H9 (cell line): ENCODE data around the gene MORC4. TPM values are rescaled to one million over a fixed set of nuclear protein-coding genes. Genes with fewer than 3 reads are reported as not detected.

Experiments used
- DNase-seq: peaks from one replicate; pipeline ENCODE4 v3.0.0-alpha.2; 2017
- H2AFZ ChIP-seq: one replicate; pipeline ENCODE4 v1.6.1; 2013; ENCODE audit warnings: mild to moderate bottlenecking, low read length, control low read depth, moderate library complexity
- H2AK5ac ChIP-seq: 2 replicates; pipeline ENCODE4 v1.6.1; 2013; ENCODE audit warnings: low read length, control low read depth, mixed read lengths; ENCODE audit not compliant: insufficient read length
- H2BK120ac ChIP-seq: one replicate; pipeline ENCODE4 v1.6.1; 2013; ENCODE audit warnings: low read depth, mild to moderate bottlenecking, low read length, control low read depth, inconsistent platforms; ENCODE audit not compliant: poor library complexity, severe bottlenecking
- H2BK12ac ChIP-seq: 2 replicates; pipeline ENCODE4 v1.6.1; 2013; ENCODE audit warnings: low read length, control low read depth, mixed read lengths, low read depth; ENCODE audit not compliant: insufficient read length
- H2BK15ac ChIP-seq: 2 replicates; pipeline ENCODE4 v1.6.1; 2013; ENCODE audit warnings: low read depth, low read length, control low read depth
- H2BK20ac ChIP-seq: one replicate; pipeline ENCODE4 v1.6.1; 2013; ENCODE audit warnings: low read depth, mild to moderate bottlenecking, low read length, control low read depth, inconsistent platforms; ENCODE audit not compliant: poor library complexity, severe bottlenecking
- H2BK5ac ChIP-seq: 2 replicates; pipeline ENCODE4 v1.6.1; 2013; ENCODE audit warnings: low read length, control low read depth, mixed read lengths; ENCODE audit not compliant: insufficient read length
- H3K14ac ChIP-seq: 2 replicates; pipeline ENCODE4 v1.6.1; 2013; ENCODE audit warnings: low read length, control low read depth; ENCODE audit not compliant: insufficient read depth
- H3K18ac ChIP-seq: 2 replicates; pipeline ENCODE4 v1.6.1; 2013; ENCODE audit warnings: low read depth, mild to moderate bottlenecking, mixed read lengths, low read length, control low read depth; ENCODE audit not compliant: insufficient read length
- H3K23ac ChIP-seq: 2 replicates; pipeline ENCODE4 v1.6.1; 2013; ENCODE audit warnings: low read length, control low read depth, mixed read lengths, low read depth; ENCODE audit not compliant: insufficient read length
- H3K23me2 ChIP-seq: 2 replicates; pipeline ENCODE4 v1.6.1; 2013; ENCODE audit warnings: low read depth, mild to moderate bottlenecking, mixed read lengths, low read length, control low read depth; ENCODE audit not compliant: insufficient read length, poor library complexity, severe bottlenecking
- H3K27ac ChIP-seq: 2 replicates; pipeline ENCODE4 v1.5.1; 2013; ENCODE audit warnings: low read length, control low read depth, mixed read lengths, low read depth; ENCODE audit not compliant: insufficient read length
- H3K27me3 ChIP-seq: 2 replicates; pipeline ENCODE4 v1.6.1; 2013; ENCODE audit warnings: low read length, control low read depth, inconsistent platforms; ENCODE audit not compliant: insufficient read depth
- H3K4ac ChIP-seq: 2 replicates; pipeline ENCODE4 v1.6.1; 2013; ENCODE audit warnings: low read depth, mild to moderate bottlenecking, control low read depth, inconsistent platforms, low read length, moderate library complexity
- H3K4me1 ChIP-seq: 2 replicates; pipeline ENCODE4 v1.6.1; 2013; ENCODE audit warnings: low read length, control low read depth, inconsistent platforms; ENCODE audit not compliant: insufficient read depth
- H3K4me2 ChIP-seq: 2 replicates; pipeline ENCODE4 v1.6.1; 2013; ENCODE audit warnings: low read length, control low read depth, mixed read lengths; ENCODE audit not compliant: insufficient read length, insufficient read depth
- H3K56ac ChIP-seq: 2 replicates; pipeline ENCODE4 v1.6.1; 2013; ENCODE audit warnings: low read depth, mild to moderate bottlenecking, mixed read lengths, low read length, control low read depth; ENCODE audit not compliant: insufficient read length
- H3K79me1 ChIP-seq: 2 replicates; pipeline ENCODE4 v1.6.1; 2013; ENCODE audit warnings: low read depth, mild to moderate bottlenecking, moderate library complexity, low read length, control low read depth, inconsistent platforms; ENCODE audit not compliant: insufficient read depth, poor library complexity, severe bottlenecking
- H3K79me2 ChIP-seq: 2 replicates; pipeline ENCODE4 v1.6.1; 2013; ENCODE audit warnings: low read length, control low read depth, inconsistent platforms; ENCODE audit not compliant: insufficient read depth
- H3K9ac ChIP-seq: 2 replicates; pipeline ENCODE4 v1.6.1; 2013; ENCODE audit warnings: low read length, control low read depth, mixed read lengths; ENCODE audit not compliant: insufficient read length; ENCODE audit errors: extremely low read depth
- H3K9me3 ChIP-seq: one replicate; pipeline ENCODE4 v1.6.1; 2013; ENCODE audit warnings: low read depth, low read length, inconsistent platforms; ENCODE audit not compliant: control insufficient read depth
- H3T11ph ChIP-seq: one replicate; pipeline ENCODE4 v1.6.1; 2013; ENCODE audit warnings: mild to moderate bottlenecking, low read length, control low read depth, inconsistent platforms
- H4K20me1 ChIP-seq: one replicate; pipeline ENCODE4 v1.6.1; 2013; ENCODE audit not compliant: control insufficient read depth, insufficient read length, insufficient read depth
- H4K5ac ChIP-seq: 2 replicates; pipeline ENCODE4 v1.6.1; 2013; ENCODE audit warnings: low read depth, mild to moderate bottlenecking, mixed read lengths, low read length, control low read depth; ENCODE audit not compliant: insufficient read length
- H4K8ac ChIP-seq: replicated peaks from 2 replicates; pipeline ENCODE4 v1.6.1; 2013; ENCODE audit warnings: low read length, control low read depth, mixed read lengths, low read depth; ENCODE audit not compliant: insufficient read length
- H4K91ac ChIP-seq: 2 replicates; pipeline ENCODE4 v1.6.1; 2013; ENCODE audit warnings: low read depth, mild to moderate bottlenecking, moderate library complexity, mixed read lengths, low read length, control low read depth; ENCODE audit not compliant: insufficient read length
- H3K27ac Mint-ChIP-seq, 3 experiments: 2 replicates in 2 of 3; 3 replicates in 1 of 3; pipeline ENCODE4 v1.8.0; 2020 to 2021; ENCODE audit warnings: mixed read lengths in 3 of 3, mild to moderate bottlenecking in 1 of 3, moderate library complexity in 1 of 3
- H3K27me3 Mint-ChIP-seq: 2 replicates; pipeline ENCODE4 v1.8.0; 2021; ENCODE audit warnings: low read depth, mild to moderate bottlenecking, moderate library complexity, mixed read lengths
- H3K36me3 Mint-ChIP-seq, 3 experiments: 2 replicates in 2 of 3; 3 replicates in 1 of 3; pipeline ENCODE4 v1.8.0; 2020 to 2021; ENCODE audit warnings: low read depth in 3 of 3, mixed read lengths in 3 of 3; ENCODE audit not compliant: insufficient read depth in 1 of 3
- H3K4me1 Mint-ChIP-seq, 2 experiments: 2 replicates each; pipeline ENCODE4 v1.8.0; 2020; ENCODE audit warnings: mixed read lengths in 2 of 2
- H3K4me3 Mint-ChIP-seq, 2 experiments: 2 replicates in 1 of 2; 3 replicates in 1 of 2; pipeline ENCODE4 v1.8.0; 2020 to 2021; ENCODE audit warnings: mild to moderate bottlenecking in 2 of 2, mixed read lengths in 2 of 2, moderate library complexity in 1 of 2
- H3K9me3 Mint-ChIP-seq, 2 experiments: 2 replicates in 1 of 2; 3 replicates in 1 of 2; pipeline ENCODE4 v1.8.0; 2020; ENCODE audit warnings: mild to moderate bottlenecking in 2 of 2, mixed read lengths in 2 of 2, moderate library complexity in 1 of 2
- CTCF ChIP-seq: fragments of 200-600 bp; sonication (generic); conservative IDR thresholded peaks from 3 replicates; pipeline ENCODE4 v1.8.0; 2021; ENCODE audit warnings: antibody characterized with exemption, mild to moderate bottlenecking
- WGBS: extraction: QIAGEN DNeasy Blood & Tissue Kit; methylation state at CpG from one replicate; pipeline ENCODE4 v1.1.7; 2013; ENCODE audit warnings: missing lambda C conversion rate, low lambda C conversion rate, mixed read lengths; ENCODE audit not compliant: insufficient read length; ENCODE audit errors: extremely low coverage; 5-methylcytosine and 5-hydroxymethylcytosine counted together
- total RNA-seq: library from RNA; stranded (reverse); gene quantifications from 2 replicates; pipeline ENCODE4 v1.2.1, GENCODE V29; 2021

MORC4 gene
- total RNA-seq, 1 experiment from 2014 or later = 4.3 TPM

- Mint-ChIP-seq H3K4me3 (no peak overlapping the region), H3K27ac (peak overlapping the region in 1 of 3 experiments; percentile 8; a peak in 1 of 7 replicates), H3K4me1 (no peaks in the 10 kb centered on the region; a peak in 1 of 4 replicates), H3K36me3 (peaks cover 0 to 4% (median 0%) of the 10 kb centered on the region in 3 experiments; a peak in 1 of 7 replicates), H3K9me3 (peaks cover 0 to 53% of the 10 kb centered on the region in 2 experiments; a peak in 2 of 5 replicates), H3K27me3 (no peaks in the 10 kb centered on the region; the same call in 1 of the 2 replicates)
- no peak overlapping the region for H3T11ph ChIP-seq
- H3K23ac ChIP-seq = no peak overlapping the region
- no peaks in the 10 kb centered on the region for H3K23me2 ChIP-seq
- H4K5ac ChIP-seq = no peak overlapping the region
- no peak overlapping the region for H3K4me2 ChIP-seq
- no peak overlapping the region for H4K91ac ChIP-seq
- H3K18ac ChIP-seq = no peak overlapping the region
- no peaks in the 10 kb centered on the region for H4K20me1 ChIP-seq
- no peaks in the 10 kb centered on the region for H3K79me2 ChIP-seq
- no peak overlapping the region for H3K27ac ChIP-seq
- H2BK120ac ChIP-seq = no peak overlapping the region
- H2BK12ac ChIP-seq = no peak overlapping the region
- TF ChIP-seq CTCF = no peak
- H3K4ac ChIP-seq = no peak overlapping the region
- H3K14ac ChIP-seq = no peak overlapping the region
- H2BK20ac ChIP-seq = no peak overlapping the region
- no peak overlapping the region for H2BK15ac ChIP-seq
- no peak overlapping the region for H2AFZ ChIP-seq
- H2AK5ac ChIP-seq = no peak overlapping the region
- no peaks in the 10 kb centered on the region for H3K27me3 ChIP-seq
- H3K9ac ChIP-seq = no peak overlapping the region
- WGBS = no CpG with 5 or more reads among the region's 5 CpGs
- H4K8ac ChIP-seq = no peak overlapping the region
- H3K56ac ChIP-seq = no peak overlapping the region
- no peaks in the 10 kb centered on the region for H3K4me1 ChIP-seq
- no peak for DNase-seq
- H3K9me3 ChIP-seq = no peaks in the 10 kb centered on the region
- H2BK5ac ChIP-seq = no peak overlapping the region
- H3K79me1 ChIP-seq = no peaks in the 10 kb centered on the region
Observed at GRCh38 chrX:106905064-106905708, 94.8 kb downstream of the MORC4 start.
